ENCODE measurements around the gene ZHX3.

The ZHX3 gene

GRCh38 chr20:41365777-41366545, 48.4 kb upstream of the ZHX3 start:
- no peak for DNase-seq (ENCODE audit: low read depth in 1 of 2, low spot score in 1 of 2)
- TF ChIP-seq SPI1 (IDR thresholded peaks at IDR 0.05; ENCODE audit: borderline replicate concordance, low read depth) (no peak), GABPA (IDR thresholded peaks at IDR 0.05; ENCODE audit: low read depth) (no peak), REST (IDR thresholded peaks at IDR 0.05; ENCODE audit: insufficient replicate concordance, low read depth) (no peak), POLR2AphosphoS5 (IDR thresholded peaks at IDR 0.05; ENCODE audit: low read depth) (no peak), CTCF (IDR thresholded peaks at IDR 0.05; ENCODE audit: insufficient read depth, low read length) (no peak)
- Histone ChIP-seq H3K4me3 (replicated peaks; ENCODE audit: insufficient read depth, low read length) (no peak overlapping the region), H3K27ac (replicated peaks) (no peak overlapping the region), H3K27me3 (ENCODE audit: insufficient read depth, poor library complexity, severe bottlenecking) (peaks cover 28% of the 10 kb centered on the region)

GRCh38 chr20:41364967-41365765, 47.6 kb upstream of the ZHX3 start:
- no peak for TF ChIP-seq CTCF (IDR thresholded peaks at IDR 0.05; ENCODE audit: insufficient read depth, low read length)
- TF ChIP-seq REST (IDR thresholded peaks at IDR 0.05; ENCODE audit: insufficient replicate concordance, low read depth), result no peak
- no peak for TF ChIP-seq GABPA (IDR thresholded peaks at IDR 0.05; ENCODE audit: low read depth)
- no peak for TF ChIP-seq POLR2AphosphoS5 (IDR thresholded peaks at IDR 0.05; ENCODE audit: low read depth)
- no peak for TF ChIP-seq SPI1 (IDR thresholded peaks at IDR 0.05; ENCODE audit: borderline replicate concordance, low read depth)
- H3K4me3 ChIP-seq (replicated peaks; ENCODE audit: insufficient read depth, low read length), result no peak overlapping the region
- H3K27me3 ChIP-seq (ENCODE audit: insufficient read depth, poor library complexity, severe bottlenecking), result peaks cover 28% of the 10 kb centered on the region
- DNase-seq (ENCODE audit: low read depth in 1 of 2, low spot score in 1 of 2), result no peak
- H3K27ac ChIP-seq (replicated peaks), result no peak overlapping the region

- no peak for TF ChIP-seq REST (IDR thresholded peaks at IDR 0.05; ENCODE audit: insufficient replicate concordance, low read depth)
Observed at GRCh38 chr20:41364236-41364855, 46.8 kb upstream of the ZHX3 start.

More at GRCh38 chr20:41364236-41364855, 46.8 kb upstream of the ZHX3 start:
- no peak for DNase-seq (ENCODE audit: low read depth in 1 of 2, low spot score in 1 of 2)
- H3K27ac ChIP-seq (replicated peaks), result no peak overlapping the region
- H3K4me3 ChIP-seq (replicated peaks; ENCODE audit: insufficient read depth, low read length), result no peak overlapping the region
- peaks cover 26% of the 10 kb centered on the region for H3K27me3 ChIP-seq (ENCODE audit: insufficient read depth, poor library complexity, severe bottlenecking)
